GM12865 (cell line): ENCODE data around the gene MAP3K9.
A peak's percentile ranks its signal among the peaks of the same experiment; 100 is the strongest.
"Not testable (repeated sequence)": the region's sequence is repeated elsewhere in the genome, so short reads cannot be mapped to it uniquely, and the experiment has no call there.

Experiments used
- DNase-seq: peaks from one replicate; pipeline ENCODE4 v3.0.0; 2010; ENCODE audit warnings: low read depth
- H3K4me3 ChIP-seq: 2 replicates; pipeline ENCODE4 v1.5.1; 2011; ENCODE audit warnings: mild to moderate bottlenecking, low read depth, low read length, control low read depth
- CTCF ChIP-seq: IDR thresholded peaks from 2 replicates; pipeline ENCODE4 v1.5.1; 2011; ENCODE audit warnings: low read length, control low read depth, low read depth, inconsistent platforms; ENCODE audit not compliant: insufficient read depth; ENCODE audit errors: missing control alignments

The MAP3K9 gene

DNA sequence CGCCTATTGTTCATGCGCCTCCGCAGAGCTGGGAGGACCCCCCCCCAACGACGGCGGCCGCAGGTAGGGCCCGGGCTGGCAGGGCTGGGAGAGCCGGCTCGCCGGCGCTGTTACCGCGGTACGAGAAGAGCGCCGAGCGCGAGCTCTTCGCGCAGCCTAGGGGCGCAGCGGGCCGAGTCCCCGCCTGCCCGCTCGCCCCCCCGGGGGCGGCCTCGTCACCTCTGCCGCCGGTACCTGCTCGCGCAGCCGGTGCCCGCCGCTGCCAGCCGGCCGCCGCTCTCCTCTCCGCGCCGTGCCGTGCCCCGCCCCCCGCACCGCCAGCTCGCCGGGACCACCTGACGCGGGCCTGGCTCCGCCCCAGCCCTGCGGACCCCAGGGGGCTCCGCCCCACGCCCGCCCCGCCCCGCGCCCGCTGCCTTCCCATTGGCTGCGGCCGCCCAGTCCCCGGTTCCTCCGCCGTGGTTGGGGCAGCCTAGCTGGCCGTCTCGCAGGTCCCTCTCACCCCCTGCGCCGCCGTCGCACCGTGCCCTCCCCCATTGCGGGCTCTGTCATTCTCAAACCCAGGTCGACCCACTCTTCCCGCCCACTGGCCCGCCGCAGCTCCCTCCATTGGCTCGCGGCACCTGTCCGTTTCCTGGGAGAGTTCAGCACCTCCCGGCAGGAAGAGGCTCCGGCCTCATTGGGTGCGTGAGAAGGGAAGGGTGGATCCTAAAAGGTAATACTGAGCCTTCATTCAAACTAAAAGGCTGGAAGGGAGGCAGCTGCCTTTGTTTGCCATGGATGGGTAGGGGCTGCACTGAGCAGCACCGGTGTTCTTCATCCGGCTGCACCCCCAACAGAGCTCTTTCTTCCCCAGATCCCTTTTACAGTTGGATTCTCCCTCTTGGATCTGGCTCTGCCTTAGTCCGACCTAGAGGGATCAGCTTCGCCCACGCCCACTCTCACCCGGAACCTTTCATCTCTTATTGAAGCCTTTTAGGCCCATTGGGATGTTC is at the start of gene MAP3K9:
TSS of gene MAP3K9 (minus strand) at position 289 of the 995 bp plus-strand sequence. CDS start 342 bp downstream, outside the sequence.
- DNase-seq: peak; percentile 99
- no peak for TF ChIP-seq CTCF
- H3K4me3 ChIP-seq: peak within 1 kb of the TSS; percentile 99

GRCh38 chr14:70858641-70859040 is 49.3 kb upstream of the MAP3K9 start:
- H3K4me3 ChIP-seq: no peak overlapping the region
- TF ChIP-seq CTCF: no peak
- no peak for DNase-seq

DNA sequence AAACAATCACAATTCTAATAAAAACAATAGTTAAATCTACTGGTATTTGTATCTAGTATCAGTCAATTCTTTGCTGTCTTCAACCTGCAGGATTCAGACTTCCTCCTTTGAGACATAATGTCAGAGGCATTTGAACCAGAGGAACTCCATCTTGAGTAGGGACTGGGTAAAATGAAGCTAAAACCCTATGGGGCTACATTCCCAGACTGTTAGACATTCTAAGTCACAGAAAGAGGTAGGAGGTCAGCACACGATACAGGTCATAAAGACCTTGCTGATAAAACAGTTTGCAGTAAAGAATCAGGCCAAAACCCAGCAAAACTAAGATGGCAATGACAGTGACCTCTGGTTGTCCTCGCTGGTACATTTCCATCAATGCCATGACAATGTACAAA is 48.2 kb upstream of the MAP3K9 start:
- H3K4me3 ChIP-seq: no peak overlapping the region
- DNase-seq: no peak
- TF ChIP-seq CTCF: no peak

DNA sequence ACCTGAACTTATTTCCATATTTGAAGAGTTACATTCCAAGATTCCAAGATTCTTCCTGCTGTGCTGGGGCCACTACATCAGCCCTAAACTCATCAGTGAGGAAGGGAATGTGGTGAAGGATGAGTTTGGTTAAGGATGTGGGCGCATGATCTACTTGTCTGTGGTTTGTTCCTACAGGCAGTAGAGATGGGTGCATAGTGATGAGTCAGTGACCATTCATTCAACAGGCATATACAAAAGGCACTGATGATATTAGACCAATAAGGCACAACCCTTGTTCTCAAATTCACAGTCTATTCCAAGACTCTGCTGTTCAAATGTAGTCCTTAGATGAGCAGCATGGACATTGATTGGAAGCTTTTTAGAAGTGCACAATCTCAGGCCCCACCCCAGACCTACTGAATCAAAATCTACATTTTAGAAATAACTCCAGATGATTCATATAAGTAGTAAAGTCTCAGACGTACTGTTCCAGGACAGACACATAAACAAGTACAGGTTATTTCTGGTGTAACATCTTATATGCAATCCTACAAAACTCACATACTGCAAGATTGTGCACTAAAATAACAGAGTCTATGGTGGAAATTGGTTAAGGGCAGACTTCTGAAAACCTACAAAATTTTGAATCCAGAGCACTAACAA is 47.7 kb upstream of the MAP3K9 start:
- DNase-seq: no peak
- H3K4me3 ChIP-seq: no peak overlapping the region
- no peak for TF ChIP-seq CTCF

- no peak for TF ChIP-seq CTCF
- no peak for DNase-seq
- no peak overlapping the region for H3K4me3 ChIP-seq
These were observed 46.2 kb upstream of the MAP3K9 start for GRCh38 chr14:70855486-70855885.

DNA sequence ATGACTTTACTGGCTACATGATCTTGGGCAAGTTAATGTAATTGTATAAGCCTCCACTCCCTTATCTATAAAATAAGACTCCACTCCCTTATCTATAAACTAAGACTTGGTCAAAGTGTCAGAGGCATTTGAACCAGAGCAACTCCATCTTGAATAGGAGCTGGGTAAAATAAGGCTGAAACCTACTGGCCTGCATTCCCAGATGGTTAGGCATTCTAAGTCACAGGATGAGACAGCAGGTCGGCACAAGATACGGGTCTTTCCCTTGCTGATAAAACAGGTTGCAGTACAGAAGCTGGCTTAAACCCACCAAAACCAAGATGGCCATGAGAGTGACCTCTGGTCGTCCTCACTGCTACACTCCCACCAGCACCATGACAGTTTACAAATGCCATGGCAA is 44.3 kb upstream of the MAP3K9 start:
- DNase-seq: not testable (repeated sequence)

DNA sequence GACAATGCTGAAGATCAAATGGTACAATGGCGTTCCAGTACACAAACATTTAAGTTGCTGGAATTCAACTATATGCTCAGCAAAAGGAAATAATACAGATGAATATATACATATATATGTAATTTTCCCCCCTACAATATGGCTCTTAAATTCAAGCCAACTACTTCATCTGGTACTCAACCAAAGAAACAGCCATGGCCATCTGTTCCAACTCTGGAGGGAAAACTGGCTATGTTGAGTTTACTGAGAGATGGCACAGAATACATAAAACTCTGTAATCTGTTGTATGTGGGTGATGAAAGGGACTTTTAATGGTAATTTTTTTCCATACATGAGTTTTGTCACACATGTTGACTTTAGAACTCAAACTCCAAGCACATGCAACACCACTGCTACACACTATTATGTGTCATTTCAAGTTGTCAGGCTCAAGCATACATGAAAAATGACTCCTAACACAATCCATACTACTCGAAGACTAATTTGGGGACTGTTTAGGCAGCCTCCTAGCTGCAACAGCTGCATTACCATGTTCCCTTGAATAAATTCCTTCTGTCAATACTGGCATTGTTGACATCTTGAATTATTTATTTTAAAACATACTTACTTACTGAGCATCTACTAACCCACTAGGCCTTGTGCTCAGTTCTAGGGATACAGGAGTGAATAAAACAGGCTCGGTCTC is 38.2 kb upstream of the MAP3K9 start:
- H3K4me3 ChIP-seq: no peak overlapping the region
- no peak for DNase-seq
- TF ChIP-seq CTCF: no peak

More for the DNA sequence above, 44.3 kb upstream of the MAP3K9 start:
- H3K4me3 ChIP-seq: not testable (repeated sequence)
